HG03520 (cell line): ENCODE measurements around the gene ASTN2.
"Not testable (repeated sequence)": the region's sequence is repeated elsewhere in the genome, so short reads cannot be mapped to it uniquely, and the experiment has no call there.

Source experiments
- ATAC-seq: cut with Tn5 transposase; IDR thresholded peaks from one replicate; pipeline ENCODE4 v1.9.1; 2021; ENCODE audit warnings: mild to moderate bottlenecking, moderate library complexity; ENCODE audit not compliant: unreplicated experiment

The ASTN2 gene

GRCh38 chr9:117088140-117088539 lies 326.7 kb downstream of the ASTN2 start:
- no peak for ATAC-seq

- no peak for ATAC-seq
Observed at GRCh38 chr9:117084221-117084620, 330.6 kb downstream of the ASTN2 start.

GRCh38 chr9:117083559-117083958 lies 331.3 kb downstream of the ASTN2 start:
- ATAC-seq = no peak

GRCh38 chr9:117081641-117082317 lies 333.1 kb downstream of the ASTN2 start:
- ATAC-seq = no peak

- ATAC-seq = no peak
Observed at GRCh38 chr9:117080765-117081390, 334.0 kb downstream of the ASTN2 start.

GRCh38 chr9:117076571-117077290 lies 338.1 kb downstream of the ASTN2 start:
- no peak for ATAC-seq

GRCh38 chr9:117075636-117076035 lies 339.2 kb downstream of the ASTN2 start:
- ATAC-seq = no peak

- no peak for ATAC-seq
Observed at GRCh38 chr9:117074784-117075520, 339.9 kb downstream of the ASTN2 start.

- no peak for ATAC-seq
Observed at GRCh38 chr9:117074342-117074662, 340.6 kb downstream of the ASTN2 start.

GRCh38 chr9:117073539-117074341 lies 341.1 kb downstream of the ASTN2 start:
- no peak for ATAC-seq

GRCh38 chr9:117073071-117073470 lies 341.8 kb downstream of the ASTN2 start:
- no peak for ATAC-seq

GRCh38 chr9:117072216-117072615 lies 342.6 kb downstream of the ASTN2 start:
- ATAC-seq = no peak

GRCh38 chr9:117071673-117072207 lies 343.1 kb downstream of the ASTN2 start:
- ATAC-seq = not testable (repeated sequence)

GRCh38 chr9:117063721-117064471 lies 351.0 kb downstream of the ASTN2 start:
- no peak for ATAC-seq

- no peak for ATAC-seq
Observed at GRCh38 chr9:117060963-117061362, 353.9 kb downstream of the ASTN2 start.

- no peak for ATAC-seq
Observed at GRCh38 chr9:117050007-117050406, 364.9 kb downstream of the ASTN2 start.

GRCh38 chr9:117046666-117047327 lies 368.1 kb downstream of the ASTN2 start:
- no peak for ATAC-seq

- no peak for ATAC-seq
Observed at GRCh38 chr9:117044241-117044640, 370.6 kb downstream of the ASTN2 start.

- ATAC-seq = no peak
Observed at GRCh38 chr9:117043159-117043558, 371.7 kb downstream of the ASTN2 start.
